Measurements from ENCODE around the gene DDIT4. TPM values are rescaled to one million over a fixed set of nuclear protein-coding genes. Genes with fewer than 3 reads are reported as not detected.
A peak's percentile ranks its signal among the peaks of the same experiment; 100 is the strongest.

Gene DDIT4
- total and polyA plus RNA-seq, 9 of the 15 experiments (the other 6 are each of a cell fraction or from before 2014, with no cell fraction given) = 8.2 to 675 (median 159) TPM

- TF ChIP-seq, protein P1, sequence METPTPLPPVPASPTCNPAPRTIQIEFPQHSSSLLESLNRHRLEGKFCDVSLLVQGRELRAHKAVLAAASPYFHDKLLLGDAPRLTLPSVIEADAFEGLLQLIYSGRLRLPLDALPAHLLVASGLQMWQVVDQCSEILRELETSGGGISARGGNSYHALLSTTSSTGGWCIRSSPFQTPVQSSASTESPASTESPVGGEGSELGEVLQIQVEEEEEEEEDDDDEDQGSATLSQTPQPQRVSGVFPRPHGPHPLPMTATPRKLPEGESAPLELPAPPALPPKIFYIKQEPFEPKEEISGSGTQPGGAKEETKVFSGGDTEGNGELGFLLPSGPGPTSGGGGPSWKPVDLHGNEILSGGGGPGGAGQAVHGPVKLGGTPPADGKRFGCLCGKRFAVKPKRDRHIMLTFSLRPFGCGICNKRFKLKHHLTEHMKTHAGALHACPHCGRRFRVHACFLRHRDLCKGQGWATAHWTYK (CRISPR knock-in tag; IDR thresholded peaks at IDR 0.05) = peak; percentile 72; the same call in 1 of the 2 replicates
- TF ChIP-seq EGR1 (conservative IDR thresholded peaks at IDR 0.05) = peak; percentile 91
- TF ChIP-seq BHLHE40 (IDR thresholded peaks at IDR 0.05; ENCODE audit: low read length) = peak; percentile 41; the same call in 1 of the 2 replicates
- peak; percentile 6; the same call in 1 of the 2 replicates for TF ChIP-seq ZNF143 (CRISPR knock-in tag; IDR thresholded peaks at IDR 0.05)
- TF ChIP-seq NCOA1 (IDR thresholded peaks at IDR 0.05; ENCODE audit: low read depth) = peak; percentile 71
- 0 out of 2 replicates have a peak, but pooled peaks have one; percentile 71 for TF ChIP-seq CREB3 (tag; conservative IDR thresholded peaks at IDR 0.05; ENCODE audit: low read depth)
- TF ChIP-seq ZNF311 (CRISPR knock-in tag; IDR thresholded peaks at IDR 0.05) = peak; percentile 58; the same call in 1 of the 2 replicates
- TF ChIP-seq ZNF766 (CRISPR knock-in tag; conservative IDR thresholded peaks at IDR 0.05) = 0 out of 2 replicates have a peak, but pooled peaks have one; percentile 40
- TF ChIP-seq, protein P2, sequence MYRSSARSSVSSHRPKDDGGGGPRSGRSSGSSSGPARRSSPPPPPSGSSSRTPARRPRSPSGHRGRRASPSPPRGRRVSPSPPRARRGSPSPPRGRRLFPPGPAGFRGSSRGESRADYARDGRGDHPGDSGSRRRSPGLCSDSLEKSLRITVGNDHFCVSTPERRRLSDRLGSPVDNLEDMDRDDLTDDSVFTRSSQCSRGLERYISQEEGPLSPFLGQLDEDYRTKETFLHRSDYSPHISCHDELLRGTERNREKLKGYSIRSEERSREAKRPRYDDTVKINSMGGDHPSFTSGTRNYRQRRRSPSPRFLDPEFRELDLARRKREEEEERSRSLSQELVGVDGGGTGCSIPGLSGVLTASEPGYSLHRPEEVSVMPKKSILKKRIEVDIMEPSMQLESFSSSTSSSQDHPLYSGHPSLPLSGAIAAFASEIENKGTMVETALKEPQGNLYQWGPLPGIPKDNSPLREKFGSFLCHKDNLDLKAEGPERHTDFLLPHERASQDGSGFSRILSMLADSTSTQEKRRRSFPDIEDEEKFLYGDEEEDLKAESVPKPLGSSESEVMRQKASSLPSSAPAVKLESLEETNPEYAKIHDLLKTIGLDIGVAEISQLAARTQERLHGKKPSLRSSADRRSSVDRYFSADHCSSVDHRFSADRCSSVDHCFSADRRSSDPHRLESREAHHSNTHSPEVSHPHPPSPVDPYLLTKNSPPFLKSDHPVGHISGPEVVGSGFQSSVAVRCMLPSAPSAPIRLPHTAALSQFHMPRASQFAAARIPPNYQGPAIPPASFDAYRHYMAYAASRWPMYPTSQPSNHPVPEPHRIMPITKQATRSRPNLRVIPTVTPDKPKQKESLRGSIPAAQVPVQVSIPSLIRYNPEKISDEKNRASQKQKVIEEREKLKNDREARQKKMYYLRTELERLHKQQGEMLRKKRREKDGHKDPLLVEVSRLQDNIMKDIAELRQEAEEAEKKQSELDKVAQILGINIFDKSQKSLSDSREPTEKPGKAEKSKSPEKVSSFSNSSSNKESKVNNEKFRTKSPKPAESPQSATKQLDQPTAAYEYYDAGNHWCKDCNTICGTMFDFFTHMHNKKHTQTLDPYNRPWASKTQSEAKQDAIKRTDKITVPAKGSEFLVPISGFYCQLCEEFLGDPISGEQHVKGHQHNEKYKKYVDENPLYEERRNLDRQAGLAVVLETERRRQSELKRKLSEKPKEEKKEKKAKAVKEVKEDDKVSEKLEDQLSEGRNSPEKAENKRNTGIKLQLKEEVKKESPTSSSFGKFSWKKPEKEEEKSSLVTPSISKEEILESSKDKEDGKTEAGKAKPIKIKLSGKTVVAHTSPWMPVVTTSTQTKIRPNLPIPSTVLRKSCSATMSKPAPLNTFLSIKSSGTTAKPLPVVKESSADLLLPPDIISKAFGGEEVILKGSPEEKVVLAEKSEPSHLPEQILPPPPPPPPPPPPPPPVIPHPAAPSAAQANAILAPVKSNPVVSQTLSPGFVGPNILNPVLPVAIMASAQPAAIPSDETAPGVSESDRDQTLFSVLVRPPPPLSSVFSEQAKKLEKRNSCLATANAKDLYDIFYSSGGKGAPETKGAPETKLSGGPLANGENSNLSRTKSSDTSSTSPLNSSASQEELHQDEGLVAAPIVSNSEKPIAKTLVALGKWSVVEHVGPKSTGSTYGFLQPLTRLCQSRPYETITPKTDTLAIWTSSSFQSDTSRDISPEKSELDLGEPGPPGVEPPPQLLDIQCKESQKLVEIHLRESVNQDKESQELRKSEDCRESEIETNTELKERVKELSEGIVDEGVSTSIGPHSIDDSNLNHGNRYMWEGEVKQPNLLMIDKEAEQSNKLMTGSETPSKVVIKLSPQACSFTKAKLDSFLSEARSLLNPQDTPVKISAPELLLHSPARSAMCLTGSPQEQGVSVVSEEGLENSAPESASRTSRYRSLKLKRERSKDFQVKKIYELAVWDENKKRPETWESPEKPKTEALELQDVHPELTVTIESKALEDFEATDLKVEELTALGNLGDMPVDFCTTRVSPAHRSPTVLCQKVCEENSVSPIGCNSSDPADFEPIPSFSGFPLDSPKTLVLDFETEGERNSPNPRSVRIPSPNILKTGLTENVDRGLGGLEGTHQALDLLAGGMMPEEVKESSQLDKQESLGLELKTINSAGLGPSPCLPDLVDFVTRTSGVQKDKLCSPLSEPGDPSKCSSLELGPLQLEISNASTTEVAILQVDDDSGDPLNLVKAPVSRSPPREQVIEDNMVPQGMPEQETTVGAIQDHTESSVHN (IDR thresholded peaks at IDR 0.05; ENCODE audit: borderline replicate concordance in 1 of 2, low read depth in 1 of 2) = peak in 1 of 2 experiments; percentile 44; a peak in 1 of 4 replicates
- peak; percentile 79; the same call in 1 of the 2 replicates for TF ChIP-seq POLR2AphosphoS2 (IDR thresholded peaks at IDR 0.05; ENCODE audit: low read length)
- peak; percentile 38 to 83; a peak in 3 of 4 replicates for TF ChIP-seq RCOR1 (IDR thresholded peaks at IDR 0.05; ENCODE audit: borderline replicate concordance in 1 of 2, low read depth in 2 of 2, low read length in 2 of 2)
- 0 out of 2 replicates have a peak, but pooled peaks have one; percentile 6 for TF ChIP-seq PYGO2 (tag; IDR thresholded peaks at IDR 0.05)
- peak; percentile 22 for TF ChIP-seq ESRRA (IDR thresholded peaks at IDR 0.05; ENCODE audit: borderline replicate concordance, low read depth)
- TF ChIP-seq NCOA6 (IDR thresholded peaks at IDR 0.05) = no peak
- TF ChIP-seq, protein P3, sequence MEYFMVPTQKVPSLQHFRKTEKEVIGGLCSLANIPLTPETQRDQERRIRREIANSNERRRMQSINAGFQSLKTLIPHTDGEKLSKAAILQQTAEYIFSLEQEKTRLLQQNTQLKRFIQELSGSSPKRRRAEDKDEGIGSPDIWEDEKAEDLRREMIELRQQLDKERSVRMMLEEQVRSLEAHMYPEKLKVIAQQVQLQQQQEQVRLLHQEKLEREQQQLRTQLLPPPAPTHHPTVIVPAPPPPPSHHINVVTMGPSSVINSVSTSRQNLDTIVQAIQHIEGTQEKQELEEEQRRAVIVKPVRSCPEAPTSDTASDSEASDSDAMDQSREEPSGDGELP (CRISPR knock-in tag; IDR thresholded peaks at IDR 0.05; ENCODE audit: borderline replicate concordance) = peak; percentile 87
- no peak for TF ChIP-seq CCNT2 (IDR thresholded peaks at IDR 0.05; ENCODE audit: borderline replicate concordance, extremely low read depth, insufficient read length, low read depth, low read length)
These were observed 23.6 kb downstream of the DDIT4 start (continued) for GRCh38 chr10:72297281-72297804.
